Activated CD4-positive, alpha-beta T cell treated with anti-CD3 and anti-CD28 coated beads, Interleukin-2, Interleukin-6, amounts not matched to agents 100 ng/mL and 50 ng/mL, durations not matched to agents 16 hours and 8 hours (primary cell): ENCODE measurements around the gene MAK.
"Not testable (repeated sequence)": the region's sequence is repeated elsewhere in the genome, so short reads cannot be mapped to it uniquely, and the experiment has no call there.

ENCODE experiments used
- DNase-seq: peaks from one replicate; pipeline ENCODE4 v3.0.0-alpha.2; 2020

The MAK gene

GRCh38 chr6:10853849-10854300 lies 15.5 kb upstream of the MAK start:
- DNase-seq = not testable (repeated sequence)

DNA sequence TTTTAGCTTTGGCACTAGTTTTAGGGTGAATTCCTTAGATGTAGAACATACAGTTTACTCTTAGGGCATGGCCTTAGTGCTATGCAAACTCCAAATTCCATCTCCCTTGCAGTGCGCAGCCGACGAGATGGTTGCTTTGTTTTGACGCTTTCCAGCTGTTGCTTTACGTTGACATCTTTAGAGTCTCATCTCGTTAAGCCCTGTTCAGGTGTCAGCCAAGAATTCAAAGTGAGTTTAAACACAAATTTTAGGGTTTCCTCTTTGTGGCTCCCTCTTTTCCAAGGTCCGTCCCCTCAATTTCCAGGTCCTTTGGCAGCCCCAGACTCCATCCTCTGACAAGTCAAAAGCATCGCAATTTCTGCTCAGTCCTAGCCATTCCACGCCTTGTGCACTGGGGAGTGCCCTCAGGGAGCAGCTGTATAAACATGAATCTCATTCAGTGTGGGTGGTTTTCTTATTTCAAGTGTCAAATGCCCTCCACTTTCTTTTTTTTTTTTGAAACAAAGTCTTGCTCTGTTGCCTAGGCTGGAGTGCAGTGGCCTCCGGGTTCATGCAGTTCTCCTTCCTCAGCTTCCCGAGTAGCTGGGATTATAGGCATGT lies 14.1 kb upstream of the MAK start:
- no peak for DNase-seq

DNA sequence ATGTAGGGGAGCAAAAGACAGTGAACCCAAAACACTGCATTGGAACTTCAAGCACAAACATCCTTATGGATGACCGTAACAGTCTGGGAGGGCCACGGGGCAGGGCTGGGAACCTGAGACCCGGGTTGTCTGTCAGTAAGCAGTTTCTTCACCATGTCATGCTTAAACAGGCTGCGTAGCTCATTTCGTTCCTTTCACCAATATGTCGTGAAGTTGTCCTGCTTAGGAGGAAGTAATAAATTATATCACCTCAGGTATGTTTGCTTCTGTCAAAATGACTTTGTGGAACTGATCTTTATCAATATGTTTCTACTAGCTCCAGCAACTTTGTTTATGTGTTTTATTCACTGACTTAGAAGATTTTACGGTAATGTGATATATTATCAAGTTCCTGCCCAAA lies 12.4 kb upstream of the MAK start:
- DNase-seq = no peak

DNA sequence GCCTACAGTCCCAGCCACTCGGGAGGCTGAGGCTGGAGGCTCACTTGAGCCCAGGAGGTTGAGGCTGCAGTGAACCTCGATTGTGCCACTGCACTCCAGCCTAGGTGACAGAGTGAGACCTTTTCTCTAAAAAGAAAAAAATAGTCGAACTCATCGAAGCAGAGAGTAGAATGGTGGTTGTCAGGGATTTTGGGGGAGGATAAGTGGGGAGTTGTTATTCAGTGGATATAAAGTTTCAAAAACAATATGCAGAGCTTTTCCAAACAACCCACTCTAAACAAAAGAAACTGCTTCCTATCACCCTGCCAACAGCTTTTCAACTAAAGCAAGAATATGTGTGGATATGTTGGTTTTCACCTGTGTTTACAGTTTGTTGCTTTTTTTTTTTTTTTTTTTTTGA lies 11.6 kb upstream of the MAK start:
- DNase-seq = no peak

GRCh38 chr6:10847684-10848083 lies 9.3 kb upstream of the MAK start:
- DNase-seq = no peak

DNA sequence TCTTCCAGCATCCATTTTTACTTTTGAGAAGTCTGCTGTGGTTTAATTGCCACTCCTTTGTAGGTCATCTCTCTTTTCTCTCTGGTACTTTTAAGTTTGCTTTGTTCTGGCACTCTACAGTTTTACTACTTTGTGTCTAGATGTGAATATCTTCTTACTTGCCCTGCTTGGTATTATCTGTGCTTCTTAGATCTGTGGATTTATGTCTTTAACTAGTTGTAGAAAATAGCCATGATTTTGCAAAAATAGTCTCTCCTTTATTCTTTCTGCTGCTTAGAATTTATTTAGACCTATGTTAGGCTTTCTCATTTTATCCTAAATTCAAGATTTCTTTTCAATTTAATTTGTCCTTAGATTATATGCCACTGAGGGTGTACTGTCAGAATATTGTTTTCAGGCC lies 5.2 kb upstream of the MAK start:
- no peak for DNase-seq

DNA sequence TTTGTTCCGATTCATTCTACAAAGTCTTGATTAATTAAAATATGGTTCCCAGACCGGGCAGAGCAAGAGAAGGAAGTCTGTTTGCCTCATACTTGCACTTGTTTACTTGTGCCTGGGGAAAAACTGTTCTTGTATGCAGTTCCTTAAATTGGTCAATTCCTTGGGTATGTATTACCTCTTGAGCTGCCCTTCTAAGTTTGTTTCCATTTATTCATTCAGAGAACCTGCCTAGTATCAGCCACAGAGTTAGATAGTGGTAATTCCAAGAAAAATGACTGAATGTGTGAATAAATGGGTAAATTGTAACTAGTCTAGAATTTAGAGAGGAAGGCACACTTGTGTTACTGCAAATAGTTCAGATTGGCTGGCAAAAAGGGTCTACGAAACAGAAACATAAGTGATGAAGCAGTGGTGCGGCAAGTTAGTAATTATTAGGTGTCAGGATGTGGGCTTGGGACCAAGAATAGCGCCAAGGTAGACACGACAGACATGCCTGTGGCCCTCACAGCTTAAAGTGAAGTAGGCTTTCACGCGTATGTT lies 525 bp upstream of the MAK start:
- peak; percentile 77 for DNase-seq

- DNase-seq = peak; percentile 32
Measured at GRCh38 chr6:10837622-10837994, 731 bp downstream of the MAK start.

GRCh38 chr6:10837009-10837621 lies 1.2 kb downstream of the MAK start:
- no peak for DNase-seq

DNA sequence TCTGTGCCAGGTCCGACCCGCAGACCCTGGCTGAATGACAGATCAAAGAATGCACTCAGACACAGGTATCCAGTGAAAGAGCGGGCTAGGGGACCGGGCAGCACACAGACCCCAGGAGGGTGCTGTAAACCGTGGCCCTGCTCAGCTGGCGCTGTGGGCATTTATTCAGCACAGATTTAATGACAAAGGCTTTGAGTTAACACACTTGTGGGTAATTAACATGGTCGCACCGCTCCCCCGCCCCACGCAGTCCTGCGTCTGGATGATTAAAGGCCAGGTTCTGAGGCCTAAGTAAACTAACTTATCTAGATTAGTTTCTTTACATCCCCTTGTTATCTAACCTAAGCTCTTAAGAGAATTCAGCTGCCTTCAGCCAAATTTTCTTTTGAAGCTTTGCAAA lies 3.5 kb downstream of the MAK start:
- DNase-seq = no peak

- DNase-seq = no peak
Measured at GRCh38 chr6:10831609-10832008, 6.7 kb downstream of the MAK start.

- DNase-seq = no peak
Measured at GRCh38 chr6:10824819-10825218, 13.5 kb downstream of the MAK start.

GRCh38 chr6:10824297-10824696 lies 14.0 kb downstream of the MAK start:
- no peak for DNase-seq

- not testable (repeated sequence) for DNase-seq
Measured at GRCh38 chr6:10814176-10814575, 24.2 kb downstream of the MAK start.

- DNase-seq = no peak
Measured at GRCh38 chr6:10809098-10809497, 29.2 kb downstream of the MAK start.

GRCh38 chr6:10808376-10808775 lies 30.0 kb downstream of the MAK start:
- no peak for DNase-seq

DNA sequence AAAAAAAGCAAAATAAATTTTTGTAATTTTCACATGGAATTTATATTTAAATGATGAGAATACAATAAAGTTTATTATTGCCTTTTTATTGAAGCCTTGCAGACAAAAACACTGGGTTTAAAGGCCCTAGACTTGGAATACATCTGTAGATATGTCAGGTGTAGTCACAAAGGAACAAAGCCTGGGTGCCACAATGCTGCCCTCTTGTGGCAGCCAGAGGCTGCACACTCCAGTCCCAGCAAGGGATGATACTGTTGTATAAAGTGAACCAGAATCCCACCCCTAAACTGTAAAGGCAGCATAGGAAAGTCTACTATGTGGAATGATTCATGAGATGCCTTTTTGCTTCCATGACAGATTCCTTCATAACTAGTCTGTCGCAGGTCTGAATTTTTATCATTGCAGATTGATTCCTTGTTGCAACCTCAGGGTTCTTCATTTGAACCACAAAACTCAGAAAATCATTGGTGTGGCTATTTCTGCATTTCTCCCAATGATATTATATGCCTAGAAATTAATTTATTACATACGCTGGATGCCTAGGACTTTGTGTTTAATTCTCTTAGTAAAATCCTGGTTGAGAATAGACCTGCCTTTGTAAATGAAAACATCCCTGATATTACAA lies 37.0 kb downstream of the MAK start:
- peak; percentile 76 for DNase-seq

- DNase-seq = no peak
Measured at GRCh38 chr6:10800810-10801209, 37.5 kb downstream of the MAK start.

- DNase-seq = no peak
Measured at GRCh38 chr6:10794239-10794638, 44.1 kb downstream of the MAK start.

DNA sequence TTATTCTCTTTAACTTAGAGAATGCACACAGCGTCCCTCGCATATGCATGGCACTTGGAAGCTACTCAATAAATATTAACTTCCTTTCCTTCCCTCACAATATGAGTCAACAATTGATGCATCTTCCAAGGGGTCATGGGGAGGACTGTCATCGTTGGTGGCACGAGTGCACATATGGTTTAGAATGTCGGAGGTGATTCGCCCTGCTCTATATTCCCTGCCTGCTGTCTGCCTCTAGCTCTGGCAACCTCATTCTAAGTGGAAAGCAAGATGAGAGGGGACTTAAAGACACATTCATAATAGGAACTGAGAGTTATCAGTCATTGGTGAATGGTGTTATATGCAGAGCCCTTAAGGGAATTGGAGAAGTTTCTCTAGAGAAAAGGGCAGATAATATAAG lies 44.6 kb downstream of the MAK start:
- no peak for DNase-seq

DNA sequence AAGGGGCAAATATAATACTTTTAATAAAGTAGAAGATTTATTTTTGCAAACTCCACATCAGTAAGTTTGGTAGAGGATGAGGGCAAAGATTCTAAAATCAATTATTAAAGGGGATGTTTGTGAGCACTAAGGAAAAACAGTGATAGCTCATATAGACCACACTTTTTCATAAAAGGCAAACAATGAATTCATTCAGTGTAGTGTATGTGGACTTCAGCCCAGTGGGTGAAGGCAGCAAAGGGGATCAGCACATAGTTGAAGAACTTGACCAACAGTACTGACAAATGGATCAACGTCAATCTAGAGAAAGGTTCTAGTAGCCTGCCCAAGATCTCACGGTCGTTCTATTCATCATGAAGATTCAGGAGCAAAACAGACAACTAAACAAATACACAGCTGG lies 45.3 kb downstream of the MAK start:
- DNase-seq = no peak

DNA sequence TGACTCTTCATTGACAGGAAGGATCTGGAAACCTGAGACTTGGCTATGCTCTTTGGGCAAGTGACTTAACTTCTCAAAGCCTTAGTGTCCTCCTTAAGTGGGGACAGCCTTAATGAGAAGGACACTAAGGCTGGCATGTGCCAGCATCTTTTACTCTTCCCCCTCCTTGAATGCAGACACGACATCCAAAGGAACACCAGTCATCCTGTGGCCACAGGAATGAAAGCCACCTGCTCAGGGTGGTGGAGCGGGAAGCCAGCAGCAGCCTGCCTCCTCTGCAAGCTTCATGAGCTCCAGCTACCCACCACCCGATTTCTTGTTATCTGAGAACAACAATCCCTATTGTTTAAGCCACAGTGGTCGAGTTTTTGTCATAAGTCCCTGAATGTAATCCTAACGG lies 46.2 kb downstream of the MAK start:
- no peak for DNase-seq

DNA sequence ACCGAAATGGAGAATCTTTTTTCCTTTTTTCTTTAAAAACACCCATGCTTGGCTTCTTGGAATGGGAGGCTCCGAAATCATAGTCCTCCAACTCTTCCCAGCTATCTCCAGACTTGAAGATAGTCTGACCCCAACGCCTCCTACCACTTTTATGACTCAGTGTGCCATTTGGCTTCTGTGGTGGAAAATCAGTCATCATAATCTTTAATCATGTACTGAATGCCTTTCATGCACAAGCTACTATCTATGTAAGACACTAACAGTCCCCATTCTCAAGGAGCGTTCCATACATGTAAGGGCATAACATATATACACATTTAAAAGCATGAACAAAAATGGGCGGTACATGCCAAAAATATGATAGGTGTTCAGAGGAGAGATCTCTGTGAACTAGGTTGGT lies 46.7 kb downstream of the MAK start:
- no peak for DNase-seq

DNA sequence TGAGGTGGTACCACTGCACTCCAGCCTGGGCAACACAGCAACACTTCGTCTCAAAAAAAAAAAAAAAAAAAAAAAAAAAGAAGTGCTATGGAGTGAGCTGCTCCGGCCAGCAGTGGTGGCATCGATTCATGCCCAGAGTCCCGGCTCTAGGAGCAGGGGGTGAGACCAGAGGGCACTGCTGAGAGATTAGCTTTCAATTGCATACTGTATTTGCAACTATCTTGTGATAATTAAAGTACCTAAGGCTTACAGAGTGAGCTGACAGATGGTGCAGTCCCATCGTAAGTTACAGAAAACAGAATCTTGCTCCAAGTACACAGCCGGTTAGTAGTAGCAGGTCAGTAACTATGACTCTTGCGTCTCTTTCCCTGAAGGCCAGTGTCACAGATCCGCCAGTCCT lies 59.3 kb downstream of the MAK start:
- DNase-seq = no peak

- no peak for DNase-seq
Measured at GRCh38 chr6:10778230-10778629, 60.1 kb downstream of the MAK start.
